ENCODE data around the gene SPI1. TPM values are rescaled to one million over a fixed set of nuclear protein-coding genes. Genes with fewer than 3 reads are reported as not detected.
A peak's percentile ranks its signal among the peaks of the same experiment; 100 is the strongest.

The SPI1 gene
- total and polyA plus RNA-seq, 12 donors: 2.7 to 79.2 (median 41.8) TPM

GRCh38 chr11:47391077-47391583, 12.8 kb upstream of the SPI1 start:
- DNase-seq: peak in 1 of 7 donors; percentile 51
- intact Hi-C loops (cut with DNase I): no loop called here
- Histone ChIP-seq H3K4me1 (replicated peaks in 1 of 2) (no peaks in the 10 kb centered on the region), H3K27me3 (no peaks in the 10 kb centered on the region), H3K36me3 (replicated peaks in 1 of 2) (no peaks in the 10 kb centered on the region), H3K4me3 (no peak overlapping the region), H3K9me3 (replicated peaks in 1 of 3) (no peaks in the 10 kb centered on the region), H3K27ac (peak overlapping the region in 4 of 5 donors; percentile 61 to 86 (median 74))
- 75 to 83% (median 77%) methylated on average over 11 of the region's 11 CpGs for WGBS, 4 donors
- TF ChIP-seq POLR2A (IDR thresholded peaks at IDR 0.05): no peak
- TF ChIP-seq, protein P1, sequence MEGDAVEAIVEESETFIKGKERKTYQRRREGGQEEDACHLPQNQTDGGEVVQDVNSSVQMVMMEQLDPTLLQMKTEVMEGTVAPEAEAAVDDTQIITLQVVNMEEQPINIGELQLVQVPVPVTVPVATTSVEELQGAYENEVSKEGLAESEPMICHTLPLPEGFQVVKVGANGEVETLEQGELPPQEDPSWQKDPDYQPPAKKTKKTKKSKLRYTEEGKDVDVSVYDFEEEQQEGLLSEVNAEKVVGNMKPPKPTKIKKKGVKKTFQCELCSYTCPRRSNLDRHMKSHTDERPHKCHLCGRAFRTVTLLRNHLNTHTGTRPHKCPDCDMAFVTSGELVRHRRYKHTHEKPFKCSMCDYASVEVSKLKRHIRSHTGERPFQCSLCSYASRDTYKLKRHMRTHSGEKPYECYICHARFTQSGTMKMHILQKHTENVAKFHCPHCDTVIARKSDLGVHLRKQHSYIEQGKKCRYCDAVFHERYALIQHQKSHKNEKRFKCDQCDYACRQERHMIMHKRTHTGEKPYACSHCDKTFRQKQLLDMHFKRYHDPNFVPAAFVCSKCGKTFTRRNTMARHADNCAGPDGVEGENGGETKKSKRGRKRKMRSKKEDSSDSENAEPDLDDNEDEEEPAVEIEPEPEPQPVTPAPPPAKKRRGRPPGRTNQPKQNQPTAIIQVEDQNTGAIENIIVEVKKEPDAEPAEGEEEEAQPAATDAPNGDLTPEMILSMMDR (IDR thresholded peaks at IDR 0.05): no peak

DNA sequence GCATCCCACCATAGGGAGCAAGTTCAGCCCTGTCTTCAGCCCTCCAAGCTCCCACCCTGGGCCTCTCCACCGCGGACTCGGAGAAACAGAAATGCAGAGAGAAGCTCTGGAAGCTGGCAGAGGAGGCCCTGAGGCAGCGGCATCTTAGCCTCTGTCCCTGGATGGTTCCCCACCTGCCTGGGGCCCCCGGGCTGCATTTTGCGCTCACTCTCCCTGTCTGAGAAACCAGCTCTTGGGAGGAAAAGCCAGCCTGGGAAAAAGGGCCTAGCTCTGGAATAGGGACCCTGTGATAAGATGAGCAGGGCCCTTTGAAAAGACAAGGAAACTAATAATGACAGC, 12.0 kb upstream of the SPI1 start:
- peak overlapping the region in 4 of 5 donors; percentile 61 to 86 (median 73) for H3K27ac ChIP-seq
- H3K36me3 ChIP-seq (replicated peaks in 1 of 2): no peaks in the 10 kb centered on the region
- no peak for DNase-seq
- H3K27me3 ChIP-seq: no peaks in the 10 kb centered on the region
- H3K4me3 ChIP-seq: no peak overlapping the region
- TF ChIP-seq POLR2A (IDR thresholded peaks at IDR 0.05): no peak
- TF ChIP-seq, protein P1 (IDR thresholded peaks at IDR 0.05): no peak
- intact Hi-C loops (cut with DNase I): no loop called here
- 91 to 100% (median 93%) methylated on average over 4 to 6 of the region's 6 CpGs for WGBS, 4 donors
- H3K4me1 ChIP-seq (replicated peaks in 1 of 2): no peaks in the 10 kb centered on the region
- H3K9me3 ChIP-seq (replicated peaks in 1 of 3): no peaks in the 10 kb centered on the region

DNA sequence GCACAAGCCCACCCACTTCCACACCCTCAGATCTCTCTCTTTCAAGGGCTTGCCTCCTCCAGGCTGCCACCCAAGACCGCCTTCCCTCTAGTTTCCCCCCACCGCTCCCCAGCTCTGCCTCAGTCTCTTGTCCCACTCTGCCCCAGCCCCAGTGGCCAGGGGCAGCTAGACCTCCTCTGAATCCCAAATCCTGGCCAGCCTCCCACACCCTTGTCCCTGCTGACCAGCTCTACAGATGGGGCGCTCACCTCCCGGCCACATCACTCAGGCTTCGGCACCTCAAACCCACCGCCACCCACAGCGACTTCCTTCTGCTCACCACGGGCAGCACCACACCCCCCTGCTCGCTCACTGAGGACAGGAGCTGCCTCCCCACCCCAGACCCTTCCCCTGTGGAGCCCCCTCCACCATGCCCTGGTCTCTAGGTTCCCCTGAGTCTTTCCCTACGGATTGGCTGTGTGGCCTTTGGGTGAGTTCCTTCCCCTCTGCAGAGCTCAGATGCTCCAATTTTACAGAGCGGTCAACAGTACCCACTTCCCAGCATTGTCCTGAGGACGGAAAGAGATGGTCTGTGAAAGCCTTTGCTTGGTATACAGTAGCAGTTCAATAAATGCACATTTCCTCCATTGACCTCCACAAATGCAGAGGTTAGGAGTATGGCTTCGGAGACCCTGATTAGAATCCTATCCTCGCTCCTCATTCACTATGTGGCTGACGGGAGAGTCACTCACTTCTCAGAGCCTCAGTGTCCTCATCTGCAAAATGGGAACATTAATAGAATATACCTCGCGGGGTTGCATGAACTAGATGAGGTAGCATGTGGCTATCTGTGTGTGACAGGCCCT, 11.5 kb upstream of the SPI1 start:
- Histone ChIP-seq H3K4me3 (no peak overlapping the region), H3K9me3 (replicated peaks in 1 of 3) (no peaks in the 10 kb centered on the region), H3K4me1 (replicated peaks in 1 of 2) (no peaks in the 10 kb centered on the region), H3K27ac (peak overlapping the region in 1 of 5 donors; percentile 82), H3K36me3 (replicated peaks in 1 of 2) (no peaks in the 10 kb centered on the region), H3K27me3 (no peaks in the 10 kb centered on the region)
- WGBS, 4 donors: 78 to 87% (median 86%) methylated on average over 15 to 17 of the region's 17 CpGs
- no peak for TF ChIP-seq POLR2A (IDR thresholded peaks at IDR 0.05)
- TF ChIP-seq, protein P1 (IDR thresholded peaks at IDR 0.05): no peak
- DNase-seq: no peak
- intact Hi-C loops (cut with DNase I): no loop called here

DNA sequence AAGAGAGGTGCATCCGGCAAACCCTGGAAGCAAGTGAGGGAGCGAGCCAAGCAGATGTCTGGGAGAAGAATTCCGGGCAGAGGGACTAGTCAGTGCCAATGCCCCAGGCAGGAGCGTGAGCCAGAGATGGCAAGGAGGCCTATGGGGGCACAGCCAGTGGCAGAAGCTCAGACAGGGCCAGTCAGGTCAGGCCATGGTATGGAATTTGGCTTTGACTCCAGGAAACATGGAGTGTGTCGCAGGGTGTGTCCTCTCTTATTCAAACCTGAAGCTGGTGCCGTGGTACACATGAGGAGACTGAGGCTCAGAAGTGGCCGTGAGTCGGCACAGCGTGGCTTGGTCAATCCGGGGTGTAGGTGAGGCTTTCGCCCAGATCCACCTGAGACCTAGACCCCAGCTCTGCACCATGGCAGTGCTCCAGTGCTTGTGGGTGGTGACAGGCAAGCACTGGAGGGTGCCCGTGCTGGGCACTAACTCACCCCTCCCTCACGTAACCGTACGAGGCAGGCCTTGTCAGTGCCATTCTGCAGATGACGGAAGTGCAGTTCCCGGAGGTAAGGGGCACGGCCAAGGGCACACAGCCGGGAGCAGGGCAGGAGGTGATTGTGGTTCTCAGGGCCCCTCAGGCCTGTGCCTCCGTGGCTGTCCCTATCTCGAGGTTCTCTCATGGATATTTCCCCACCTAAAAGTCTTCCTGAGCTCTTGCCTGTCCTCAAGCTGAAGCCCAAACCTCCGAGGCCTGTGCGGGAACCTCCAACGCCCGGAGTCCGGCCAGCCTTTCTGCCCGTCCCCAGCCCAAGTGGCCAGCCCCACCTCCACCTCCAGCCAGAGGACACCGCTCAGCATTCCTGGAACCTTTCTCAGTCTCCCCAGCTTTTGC, 10.6 kb upstream of the SPI1 start:
- TF ChIP-seq, protein P1 (IDR thresholded peaks at IDR 0.05): no peak
- no peak for TF ChIP-seq POLR2A (IDR thresholded peaks at IDR 0.05)
- Histone ChIP-seq H3K4me1 (replicated peaks in 1 of 2) (no peaks in the 10 kb centered on the region), H3K27me3 (no peaks in the 10 kb centered on the region), H3K36me3 (replicated peaks in 1 of 2) (no peaks in the 10 kb centered on the region), H3K27ac (peak overlapping the region in 1 of 5 donors; percentile 82), H3K9me3 (replicated peaks in 1 of 3) (no peaks in the 10 kb centered on the region), H3K4me3 (no peak overlapping the region)
- intact Hi-C loops (cut with DNase I): no loop called here
- WGBS, 4 donors: 80 to 96% (median 87%) methylated on average over 16 to 28 of the region's 28 CpGs
- no peak for DNase-seq
